NCI-H345 treated with DMSO at 0.1 percent for 48 hours (cell line): ENCODE data around the gene MTCL1.

ENCODE experiments used
- DNase-seq: peaks from one replicate; lab custom pipeline; 2025; ENCODE audit not compliant: unreplicated experiment; lab: John Stamatoyannopoulos, UW

MTCL1 gene

GRCh38 chr18:8788503-8789429 lies 83.4 kb downstream of the MTCL1 start:
- no peak for DNase-seq

GRCh38 chr18:8791171-8791651 lies 85.9 kb downstream of the MTCL1 start:
- no peak for DNase-seq

- DNase-seq = no peak
These were observed 87.4 kb downstream of the MTCL1 start for GRCh38 chr18:8792688-8793316.

- DNase-seq = no peak
These were observed 88.2 kb downstream of the MTCL1 start for GRCh38 chr18:8793445-8794155.

GRCh38 chr18:8794156-8794933 lies 89.0 kb downstream of the MTCL1 start:
- no peak for DNase-seq

GRCh38 chr18:8794934-8795280 lies 89.6 kb downstream of the MTCL1 start:
- no peak for DNase-seq

- DNase-seq = no peak
These were observed 90.4 kb downstream of the MTCL1 start for GRCh38 chr18:8795586-8796325.

- no peak for DNase-seq
These were observed 91.8 kb downstream of the MTCL1 start for GRCh38 chr18:8797206-8797605.

- no peak for DNase-seq
These were observed 93.6 kb downstream of the MTCL1 start for GRCh38 chr18:8799001-8799400.

- DNase-seq = no peak
These were observed 94.5 kb downstream of the MTCL1 start for GRCh38 chr18:8799596-8800441.

- DNase-seq = no peak
These were observed 95.1 kb downstream of the MTCL1 start for GRCh38 chr18:8800445-8800844.

GRCh38 chr18:8800876-8801262 lies 95.5 kb downstream of the MTCL1 start:
- no peak for DNase-seq

GRCh38 chr18:8801263-8801901 lies 96.0 kb downstream of the MTCL1 start:
- DNase-seq = no peak

GRCh38 chr18:8802017-8802672 lies 96.8 kb downstream of the MTCL1 start:
- DNase-seq = no peak

GRCh38 chr18:8803063-8803795 lies 97.9 kb downstream of the MTCL1 start:
- no peak for DNase-seq

GRCh38 chr18:8803957-8804356 lies 98.6 kb downstream of the MTCL1 start:
- DNase-seq = no peak

- DNase-seq = no peak
These were observed 100.2 kb downstream of the MTCL1 start for GRCh38 chr18:8805552-8805951.
